Activated gamma-delta T cell treated with Interleukin-2 at 50 U/mL for 16 hours (primary cell): ENCODE measurements around the gene ANKRD17.
"Not testable (repeated sequence)": the region's sequence is repeated elsewhere in the genome, so short reads cannot be mapped to it uniquely, and the experiment has no call there.

ENCODE experiments used
- DNase-seq: peaks from one replicate; pipeline ENCODE4 v3.0.0-alpha.2; 2020

Gene ANKRD17

GRCh38 chr4:73244945-73245601 lies 13.5 kb downstream of the ANKRD17 start:
- DNase-seq: no peak

GRCh38 chr4:73237044-73237443 lies 21.6 kb downstream of the ANKRD17 start:
- no peak for DNase-seq

- no peak for DNase-seq
Measured at GRCh38 chr4:73236151-73236550, 22.4 kb downstream of the ANKRD17 start.

- no peak for DNase-seq
Measured at GRCh38 chr4:73234712-73235111, 23.9 kb downstream of the ANKRD17 start.

- DNase-seq: no peak
Measured at GRCh38 chr4:73231518-73232487, 26.8 kb downstream of the ANKRD17 start.

DNA sequence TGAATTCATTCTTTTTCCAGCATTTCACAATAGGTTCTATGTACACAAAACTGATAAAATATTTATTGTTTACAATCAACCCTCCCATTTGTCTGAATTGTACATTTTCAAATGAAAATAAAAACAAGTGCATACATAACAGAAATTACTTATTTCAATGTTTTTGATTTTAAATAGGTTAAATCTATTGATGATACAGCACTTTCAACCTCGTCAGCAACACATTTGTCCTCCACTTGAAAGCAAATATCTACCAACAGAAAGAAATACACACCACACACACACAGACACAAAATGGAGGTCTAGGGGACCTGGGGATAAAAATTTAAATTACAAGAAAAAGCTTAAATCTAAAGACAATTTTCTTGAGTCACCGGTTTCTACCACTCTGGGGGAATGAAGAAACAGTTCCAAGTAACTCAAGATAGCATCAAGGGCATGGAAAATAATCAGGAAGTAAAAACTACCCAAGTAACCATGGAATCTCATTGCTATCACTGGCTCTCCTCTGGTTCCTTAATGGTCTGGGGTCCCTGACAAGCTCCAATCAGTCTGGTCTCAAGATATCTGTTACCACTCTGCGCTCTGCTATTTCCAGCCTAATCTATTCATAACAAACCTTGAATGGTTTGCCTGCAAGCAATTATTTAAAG lies 27.6 kb downstream of the ANKRD17 start:
- no peak for DNase-seq

- not testable (repeated sequence) for DNase-seq
Measured at GRCh38 chr4:73228800-73229199, 29.8 kb downstream of the ANKRD17 start.

DNA sequence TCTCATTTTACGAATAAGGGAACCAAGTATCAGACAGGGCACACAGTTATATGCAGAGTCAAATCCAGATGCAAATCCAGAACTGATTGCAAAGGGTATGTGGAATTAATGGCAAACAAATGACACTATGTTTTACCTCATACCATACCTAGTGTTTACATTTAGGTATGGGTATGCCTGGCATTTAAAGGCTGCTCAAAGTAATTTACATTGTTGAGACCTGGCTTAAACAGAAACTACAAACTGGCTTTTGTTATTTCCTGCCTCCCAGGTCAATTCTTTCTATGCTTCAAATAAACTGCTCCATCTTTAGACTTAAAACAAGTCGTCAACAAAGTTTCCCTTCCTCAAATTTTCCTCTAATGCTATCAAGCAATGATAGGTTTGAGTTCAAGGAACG lies 33.7 kb downstream of the ANKRD17 start:
- DNase-seq: no peak

- DNase-seq: no peak
Measured at GRCh38 chr4:73223258-73223650, 35.3 kb downstream of the ANKRD17 start.

GRCh38 chr4:73222466-73223257 lies 35.9 kb downstream of the ANKRD17 start:
- peak; percentile 51 for DNase-seq

- DNase-seq: no peak
Measured at GRCh38 chr4:73221734-73222133, 36.9 kb downstream of the ANKRD17 start.

DNA sequence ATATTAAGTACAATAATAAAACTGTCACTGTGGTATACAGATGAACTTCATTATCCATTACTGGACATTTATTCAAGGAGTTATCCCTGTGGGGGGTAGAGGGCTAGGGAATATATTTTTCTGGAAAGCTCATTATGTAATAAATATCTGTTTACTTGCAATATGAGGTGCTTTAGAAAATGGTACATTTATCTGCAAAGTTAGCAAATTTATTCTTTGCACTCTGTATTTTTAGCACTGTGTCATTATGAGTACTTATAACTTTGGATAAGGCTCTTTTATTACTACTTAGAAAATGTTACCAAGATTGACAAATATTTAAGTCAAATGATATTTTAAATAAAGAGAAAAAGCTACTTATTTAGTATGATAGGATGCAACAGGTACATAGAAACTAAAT lies 37.8 kb downstream of the ANKRD17 start:
- no peak for DNase-seq

DNA sequence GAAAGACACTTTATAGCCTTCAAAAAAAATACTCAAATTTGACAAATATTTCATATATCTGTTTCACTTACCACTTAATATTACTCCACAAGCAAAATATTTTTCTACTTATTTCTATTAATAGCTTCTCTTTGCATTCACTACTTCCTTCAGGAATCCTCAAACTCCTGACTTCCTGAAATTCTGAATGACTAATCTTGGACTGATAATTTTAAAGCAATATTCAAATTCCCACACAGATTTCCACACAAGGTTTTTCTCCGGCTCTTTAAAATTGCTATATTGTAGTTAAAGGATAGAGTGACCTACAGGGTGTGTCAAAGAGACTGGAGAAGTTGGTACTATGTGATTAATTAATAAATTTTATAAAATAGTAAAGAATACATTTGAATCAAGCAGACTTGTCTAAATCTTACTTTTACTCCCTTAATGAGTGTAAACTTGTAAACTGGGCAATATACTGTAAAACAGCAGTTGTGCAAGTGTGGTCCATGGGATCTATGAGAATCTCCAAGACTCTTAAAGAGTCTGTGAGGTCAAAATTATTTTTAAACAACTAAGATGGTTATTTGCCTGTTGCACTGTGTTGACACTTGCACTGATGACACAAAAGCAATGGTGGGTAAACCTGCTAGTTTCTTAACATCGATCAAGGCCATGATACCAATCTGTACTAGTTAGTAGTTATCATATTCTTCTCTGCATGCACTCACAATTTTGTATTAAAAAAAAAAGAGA lies 44.5 kb downstream of the ANKRD17 start:
- no peak for DNase-seq

DNA sequence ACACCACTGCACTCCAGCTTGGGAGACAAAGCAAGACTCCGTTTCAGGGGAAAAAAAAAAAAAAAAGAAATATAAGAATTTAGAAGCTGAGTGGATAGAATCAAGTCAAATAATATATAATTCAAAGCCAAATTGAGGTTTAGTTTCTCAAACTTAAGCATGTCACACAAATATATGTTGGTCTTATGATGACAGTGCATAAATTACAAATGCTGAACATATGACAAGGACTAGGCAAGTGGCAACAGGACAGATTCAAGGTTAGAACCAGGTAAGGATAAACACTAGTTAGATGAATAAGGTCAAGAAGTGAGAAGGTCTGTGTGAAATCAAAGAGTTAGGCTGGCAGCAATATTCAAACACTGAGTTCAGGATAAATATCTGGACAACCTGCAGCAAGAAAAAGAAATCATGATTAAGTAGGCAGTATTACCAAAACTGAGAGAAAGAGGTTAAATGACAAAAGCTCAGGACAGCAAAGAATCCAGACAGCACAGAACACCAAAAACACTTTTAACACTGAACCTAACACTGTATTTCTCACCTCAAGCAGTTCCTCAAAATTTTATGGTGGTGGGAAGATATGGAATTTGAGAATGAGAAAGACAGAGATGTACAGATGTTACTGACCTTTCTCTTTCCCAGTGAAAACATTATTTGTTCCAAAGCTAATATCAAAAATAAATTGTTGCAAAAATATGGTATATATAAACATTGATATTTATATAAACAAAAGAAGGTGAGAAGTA lies 45.4 kb downstream of the ANKRD17 start:
- no peak for DNase-seq

DNA sequence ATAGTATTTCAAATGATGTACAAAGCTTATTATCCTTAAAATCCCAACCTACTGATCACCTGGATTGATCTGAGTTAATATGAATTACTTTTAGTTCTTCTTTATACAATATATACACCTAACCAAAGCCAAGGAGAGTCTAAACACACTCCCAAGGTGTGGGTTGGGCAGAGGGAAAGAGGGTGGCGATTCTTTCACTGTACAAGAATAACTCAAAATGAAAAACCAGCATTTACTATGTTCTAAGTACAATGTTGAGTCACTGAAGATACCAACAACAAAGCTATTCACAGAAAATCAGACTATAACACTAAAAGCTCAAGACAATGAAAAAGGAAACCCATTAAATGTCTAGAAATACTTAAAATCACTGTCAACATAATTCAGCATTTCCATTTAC lies 46.6 kb downstream of the ANKRD17 start:
- DNase-seq: no peak

DNA sequence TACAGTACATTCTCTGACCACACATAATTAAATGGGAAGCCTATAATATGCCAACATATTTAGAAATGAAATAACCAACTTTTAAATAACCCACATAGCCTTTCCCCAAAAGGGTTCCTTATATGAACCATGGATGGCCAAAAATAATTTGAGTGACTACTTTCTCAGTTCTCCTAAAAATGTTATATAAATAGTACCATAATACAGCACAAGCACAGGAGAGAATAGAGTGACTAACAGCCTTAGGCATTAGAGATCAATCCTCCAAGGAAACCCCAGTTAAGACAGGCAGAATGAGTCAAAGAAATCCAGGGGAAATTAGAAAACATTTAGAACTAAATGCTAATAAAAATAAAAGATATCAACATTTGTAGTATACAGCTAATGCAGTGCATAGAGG lies 50.2 kb downstream of the ANKRD17 start:
- DNase-seq: no peak

DNA sequence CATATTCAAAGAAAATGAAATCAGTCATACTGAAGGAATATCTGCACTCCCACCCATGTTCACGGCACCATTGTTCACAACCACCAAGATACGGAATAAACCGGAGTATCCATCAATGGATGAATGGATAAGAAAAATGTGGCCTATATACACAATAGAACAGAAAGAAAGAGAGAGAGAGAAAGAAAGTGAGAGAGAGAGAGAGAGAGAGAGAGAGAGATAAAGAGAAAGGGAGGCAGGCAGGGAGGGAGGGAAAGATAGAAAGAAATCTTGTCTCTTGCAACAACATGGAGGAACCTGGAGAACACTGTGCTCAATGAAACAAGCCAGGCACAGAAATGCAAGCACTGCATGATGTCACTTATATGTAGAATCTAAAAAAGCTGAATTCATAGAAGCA lies 52.4 kb downstream of the ANKRD17 start:
- DNase-seq: no peak

- no peak for DNase-seq
Measured at GRCh38 chr4:73205482-73205881, 53.1 kb downstream of the ANKRD17 start.

DNA sequence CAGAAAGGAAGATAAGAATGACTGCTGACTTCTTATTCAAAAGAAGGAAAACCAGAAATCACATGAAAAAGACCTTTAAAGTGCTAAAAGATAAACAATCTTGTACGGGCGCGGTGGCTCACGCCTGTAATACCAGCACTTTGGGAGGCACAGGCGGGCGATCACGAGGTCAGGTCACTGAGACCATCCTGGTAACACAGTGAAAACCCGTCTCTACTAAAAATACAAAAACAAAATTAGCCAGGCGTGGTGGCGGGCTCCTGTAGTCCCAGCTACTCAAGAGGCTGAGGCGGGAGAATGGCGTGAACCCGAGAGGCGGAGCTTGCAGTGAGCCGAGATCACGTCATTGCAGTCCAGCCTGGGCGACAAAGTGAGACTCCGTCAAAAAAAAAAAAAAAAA lies 54.6 kb downstream of the ANKRD17 start:
- DNase-seq: not testable (repeated sequence)

GRCh38 chr4:73197220-73197619 lies 61.4 kb downstream of the ANKRD17 start:
- no peak for DNase-seq

DNA sequence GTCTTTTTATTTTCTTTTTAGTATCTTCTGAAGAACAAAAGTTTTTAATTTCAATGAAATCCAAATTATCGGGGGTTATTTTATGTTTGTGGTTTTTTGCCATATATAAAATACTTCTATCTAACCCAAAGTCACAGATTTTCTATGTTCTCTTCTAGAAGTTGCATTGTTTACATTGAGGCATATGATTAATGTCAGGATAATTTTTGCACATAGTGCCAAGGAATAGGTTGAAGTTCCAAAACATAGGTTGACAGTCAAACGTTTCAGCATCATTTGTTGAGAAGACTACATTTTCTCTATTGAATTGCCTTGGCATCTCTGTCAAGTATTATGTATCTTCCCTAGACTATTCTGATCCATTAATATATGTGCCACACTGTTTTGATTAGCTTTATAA lies 64.5 kb downstream of the ANKRD17 start:
- DNase-seq: no peak
